Myocyte (in vitro differentiated cells): ENCODE results near the gene HYCC2. TPM values are rescaled to one million over a fixed set of nuclear protein-coding genes. Genes with fewer than 3 reads are reported as not detected.

Experiments used
- total RNA-seq: library from RNA; depleted of rRNA; stranded (reverse); fragments of >200 nt; gene quantifications from 2 replicates; pipeline ENCODE4 v1.2.3, GENCODE V29; 2014

HYCC2 gene
- total RNA-seq, 1 donor from 2014 or later = 9.9 TPM

Other genes with a start within 250 kb of the HYCC2 start
- 65.5 and 70.0 TPM in 2 replicates for gene CLK1, start 207.0 kb downstream of the HYCC2 start, total RNA-seq
- 36.3 and 42.3 TPM in 2 replicates for gene PPIL3, start 182.6 kb downstream of the HYCC2 start, total RNA-seq
- gene NIF3L1, start 182.3 kb downstream of the HYCC2 start, total RNA-seq = 16.2 and 34.1 TPM in 2 replicates
- 12.6 and 13.6 TPM in 2 replicates for gene ORC2, start 108.0 kb downstream of the HYCC2 start, total RNA-seq
- 87.0 and 93.9 TPM in 2 replicates for gene NDUFB3, start 330 bp upstream of the HYCC2 start, total RNA-seq
- 45.4 and 54.0 TPM in 2 replicates for gene CFLAR, start 44.5 kb upstream of the HYCC2 start, total RNA-seq
- gene CASP10, start 111.5 kb upstream of the HYCC2 start, total RNA-seq = 0.48 TPM in 1 of 2 replicates, not detected in the other
- gene CASP8, start 188.9 kb upstream of the HYCC2 start, total RNA-seq = 10.4 and 12.5 TPM in 2 replicates